Keratinocyte (primary cell): ENCODE results near the gene OR2L8. TPM values are rescaled to one million over a fixed set of nuclear protein-coding genes. Genes with fewer than 3 reads are reported as not detected.

Experiments
- DNase-seq: peaks from one replicate; pipeline ENCODE4 v3.0.0-alpha.2; 2011; ENCODE audit warnings: low read depth, missing footprints, low spot score
- FAIRE-seq: peaks from 2 replicates; lab custom pipeline; 2011; peaks lifted over from hg19 to GRCh38; lab: Jason Lieb, UNC
- H2AFZ ChIP-seq: 2 replicates; pipeline ENCODE4 v1.6.0; 2012; ENCODE audit warnings: low read length, control low read depth, inconsistent platforms; ENCODE audit not compliant: control insufficient read depth
- H3K27ac ChIP-seq: 2 replicates; pipeline ENCODE4 v1.5.1; 2011; ENCODE audit warnings: low read length; ENCODE audit not compliant: control insufficient read depth, insufficient read depth
- H3K27me3 ChIP-seq: 3 replicates; pipeline ENCODE4 v1.6.0; 2011; ENCODE audit warnings: low read length; ENCODE audit not compliant: control insufficient read depth, insufficient read depth; ENCODE audit errors: extremely low read depth
- H3K36me3 ChIP-seq, 2 experiments: 2 replicates in 1 of 2; 3 replicates in 1 of 2; pipeline ENCODE4 v1.5.1; 2011; ENCODE audit warnings: low read length in 2 of 2, mild to moderate bottlenecking in 1 of 2; ENCODE audit not compliant: control insufficient read depth in 2 of 2, insufficient read depth in 2 of 2; ENCODE audit errors: extremely low read depth in 1 of 2
- H3K4me1 ChIP-seq: 3 replicates; pipeline ENCODE4 v1.5.1; 2011; ENCODE audit warnings: low read length; ENCODE audit not compliant: control insufficient read depth, insufficient read depth; ENCODE audit errors: extremely low read depth
- H3K4me2 ChIP-seq: 3 replicates; pipeline ENCODE4 v1.6.0; 2011; ENCODE audit warnings: low read depth, low read length; ENCODE audit not compliant: control insufficient read depth, insufficient read depth; ENCODE audit errors: extremely low read depth
- H3K4me3 ChIP-seq, 3 experiments: fragments of 200-600 bp in 1 of 3; sonication (generic) in 1 of 3; 2 replicates in 2 of 3; 3 replicates in 1 of 3; pipeline ENCODE4 v1.5.1; 2011 to 2016; ENCODE audit warnings: low read length in 3 of 3, mild to moderate bottlenecking in 3 of 3, control low read depth in 2 of 3, inconsistent platforms in 1 of 3, low read depth in 1 of 3, mixed read lengths in 1 of 3, mixed run types in 1 of 3, moderate library complexity in 1 of 3; ENCODE audit not compliant: control insufficient read depth in 2 of 3, insufficient read depth in 2 of 3; ENCODE audit errors: extremely low read depth in 1 of 3
- H3K79me2 ChIP-seq: 2 replicates; pipeline ENCODE4 v1.6.0; 2012; ENCODE audit warnings: low read length; ENCODE audit not compliant: control insufficient read depth, insufficient read depth
- H3K9ac ChIP-seq: 3 replicates; pipeline ENCODE4 v1.6.0; 2011; ENCODE audit warnings: low read length; ENCODE audit not compliant: control insufficient read depth, insufficient read depth; ENCODE audit errors: extremely low read depth
- H3K9me1 ChIP-seq: 3 replicates; pipeline ENCODE4 v1.6.0; 2011; ENCODE audit warnings: low read length; ENCODE audit not compliant: control insufficient read depth, insufficient read depth; ENCODE audit errors: extremely low read depth
- H3K9me3 ChIP-seq: 2 replicates; pipeline ENCODE4 v1.5.1; 2012; ENCODE audit warnings: low read depth, low read length; ENCODE audit not compliant: control insufficient read depth
- H4K20me1 ChIP-seq: 3 replicates; pipeline ENCODE4 v1.6.0; 2011; ENCODE audit warnings: low read length; ENCODE audit not compliant: control insufficient read depth, insufficient read depth; ENCODE audit errors: extremely low read depth
- CTCF ChIP-seq, 3 experiments: IDR thresholded peaks in 1 of 3; conservative IDR thresholded peaks in 1 of 3; optimal IDR thresholded peaks in 1 of 3; 2 replicates in 2 of 3; 3 replicates in 1 of 3; pipeline versions ENCODE3 to v1.5.1; 2011; ENCODE audit warnings: low read length in 3 of 3, mild to moderate bottlenecking in 3 of 3, moderate library complexity in 2 of 3, control low read depth in 1 of 3, inconsistent platforms in 1 of 3; ENCODE audit not compliant: insufficient read depth in 2 of 3; ENCODE audit errors: extremely low read depth in 1 of 3
- EZH2 ChIP-seq: IDR thresholded peaks from one replicate; pipeline ENCODE4 v1.6.1; 2012; ENCODE audit warnings: inconsistent platforms, mild to moderate bottlenecking, low read length, moderate library complexity
- dilution Hi-C: fragments of 300-500 bp; cut with MboI; formaldehyde crosslinking; loops from one replicate; pipeline ENCODE4 v1.7.0; 2020; ENCODE audit warnings: low sequenced_read_pairs; ENCODE audit not compliant: extremely low pct_ligation_motif_present
- polyA plus RNA-seq, 5 experiments: library from polyadenylated mRNA; depleted of rRNA in 3 of 5; stranded (reverse) in 3 of 5; stranded (forward) in 1 of 5; unstranded in 1 of 5; fragments of >200 nt; gene quantifications; 1 replicate in 1 of 5; 2 replicates in 3 of 5; 3 replicates in 1 of 5; pipeline versions ENCODE4 v1.2.1 to v1.2.3, GENCODE V29; 2011 to 2012; ENCODE audit warnings: missing spikeins in 2 of 5, low read depth in 1 of 5, low replicate concordance in 1 of 5

OR2L8 gene
- polyA plus RNA-seq, 1 donor (not counting 4 experiments of a cell fraction or from before 2014, with no cell fraction given): not detected

GRCh38 chr1:247913786-247914185 is 34.9 kb upstream of the OR2L8 start:
- no peak overlapping the region for H3K4me2 ChIP-seq
- no peaks in the 10 kb centered on the region for H3K36me3 ChIP-seq
- TF ChIP-seq CTCF (optimal IDR thresholded peaks at IDR 0.05 in 1 of 3, IDR thresholded peaks at IDR 0.05 in 1 of 3, conservative IDR thresholded peaks at IDR 0.05 in 1 of 3; ENCODE audit: extremely low read depth in 1 of 3, insufficient read depth in 2 of 3, low read length in 3 of 3): no peak
- TF ChIP-seq EZH2: no peak
- no peak for DNase-seq
- no peak overlapping the region for H2AFZ ChIP-seq
- no peak overlapping the region for H3K4me3 ChIP-seq
- no peaks in the 10 kb centered on the region for H4K20me1 ChIP-seq
- dilution Hi-C loops: no loop called here
- H3K4me1 ChIP-seq: no peaks in the 10 kb centered on the region
- no peaks in the 10 kb centered on the region for H3K79me2 ChIP-seq
- no peak overlapping the region for H3K27ac ChIP-seq
- H3K9ac ChIP-seq: no peak overlapping the region
- no peaks in the 10 kb centered on the region for H3K9me1 ChIP-seq
- FAIRE-seq: no peak
- H3K9me3 ChIP-seq: no peaks in the 10 kb centered on the region
- H3K27me3 ChIP-seq: no peaks in the 10 kb centered on the region

- dilution Hi-C loops: no loop called here
- Histone ChIP-seq H3K4me3 (no peak overlapping the region), H3K36me3 (no peaks in the 10 kb centered on the region), H3K27me3 (no peaks in the 10 kb centered on the region), H2AFZ (no peak overlapping the region), H3K4me1 (no peaks in the 10 kb centered on the region), H3K9me3 (no peaks in the 10 kb centered on the region), H3K79me2 (no peaks in the 10 kb centered on the region), H3K9me1 (no peaks in the 10 kb centered on the region), H3K4me2 (no peak overlapping the region), H4K20me1 (no peaks in the 10 kb centered on the region), H3K27ac (no peak overlapping the region), H3K9ac (no peak overlapping the region)
- no peak for TF ChIP-seq EZH2
- TF ChIP-seq CTCF (optimal IDR thresholded peaks at IDR 0.05 in 1 of 3, IDR thresholded peaks at IDR 0.05 in 1 of 3, conservative IDR thresholded peaks at IDR 0.05 in 1 of 3; ENCODE audit: extremely low read depth in 1 of 3, insufficient read depth in 2 of 3, low read length in 3 of 3): no peak
- no peak for FAIRE-seq
- DNase-seq: no peak
These were observed 33.6 kb upstream of the OR2L8 start for GRCh38 chr1:247914941-247915662.
